ENCODE results near the gene PIK3CA.
A peak's percentile ranks its signal among the peaks of the same experiment; 100 is the strongest.

PIK3CA gene

GRCh38 chr3:179158336-179159039, 10.3 kb downstream of the PIK3CA start:
- no peak for DNase-seq

- DNase-seq, result no peak
Observed at GRCh38 chr3:179163503-179163902, 15.3 kb downstream of the PIK3CA start.

DNA sequence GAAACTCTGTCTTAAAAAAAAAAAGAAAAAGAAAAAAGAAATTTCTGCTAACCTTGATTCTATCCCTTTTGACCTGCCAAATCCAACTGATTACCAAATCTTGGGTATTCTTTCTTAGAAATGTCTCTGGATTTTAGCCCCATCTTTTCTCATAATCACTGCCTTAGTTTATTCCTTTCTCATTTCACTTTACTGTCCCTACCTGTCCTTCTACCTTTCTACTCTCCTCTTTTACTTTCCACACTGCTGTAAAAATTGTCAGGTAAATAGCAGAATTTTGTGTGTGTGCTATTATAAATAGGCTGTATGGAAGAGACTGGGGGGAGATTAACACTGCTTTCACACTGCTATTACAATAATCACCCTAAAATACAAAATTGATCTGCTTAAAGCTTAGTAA, 16.7 kb downstream of the PIK3CA start:
- DNase-seq, result no peak

GRCh38 chr3:179166561-179167201, 18.5 kb downstream of the PIK3CA start:
- DNase-seq, result no peak

DNA sequence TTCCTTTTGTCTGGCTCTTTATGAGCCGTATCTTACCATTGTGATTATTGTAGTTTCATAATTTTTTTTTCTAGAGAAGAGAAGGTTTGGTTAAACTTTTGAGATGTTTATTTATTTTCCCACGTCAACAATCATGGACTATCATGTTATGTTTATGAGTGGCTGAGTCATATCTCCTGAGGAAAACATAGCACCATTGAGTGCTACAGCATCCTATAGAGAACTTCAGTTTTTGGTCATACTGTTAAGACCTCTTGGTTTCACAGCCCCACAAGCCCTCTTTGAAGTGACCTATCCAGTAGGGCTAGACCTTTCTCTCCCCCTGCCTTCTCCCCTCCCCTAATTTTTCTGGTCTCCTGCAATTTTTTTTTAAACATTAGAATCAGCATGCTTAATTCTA, 20.8 kb downstream of the PIK3CA start:
- DNase-seq, result no peak

DNA sequence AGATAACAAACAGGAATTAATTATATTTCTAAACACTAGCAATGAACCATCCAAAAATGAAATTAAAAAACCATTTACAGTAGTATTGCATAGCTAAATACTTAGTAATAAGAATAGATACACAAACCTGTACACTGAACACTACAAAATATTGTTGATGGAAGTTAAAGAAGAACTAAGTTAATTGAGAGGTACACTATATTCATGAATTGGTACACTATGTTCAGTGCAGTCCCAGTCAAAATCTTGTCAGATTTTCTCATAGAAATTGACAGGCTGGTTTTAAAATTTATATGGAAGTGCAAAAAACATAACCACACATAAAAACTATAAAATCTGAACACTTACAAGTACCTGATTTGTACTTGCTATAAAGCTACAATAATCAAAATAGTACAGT, 24.4 kb downstream of the PIK3CA start:
- no peak for DNase-seq

DNA sequence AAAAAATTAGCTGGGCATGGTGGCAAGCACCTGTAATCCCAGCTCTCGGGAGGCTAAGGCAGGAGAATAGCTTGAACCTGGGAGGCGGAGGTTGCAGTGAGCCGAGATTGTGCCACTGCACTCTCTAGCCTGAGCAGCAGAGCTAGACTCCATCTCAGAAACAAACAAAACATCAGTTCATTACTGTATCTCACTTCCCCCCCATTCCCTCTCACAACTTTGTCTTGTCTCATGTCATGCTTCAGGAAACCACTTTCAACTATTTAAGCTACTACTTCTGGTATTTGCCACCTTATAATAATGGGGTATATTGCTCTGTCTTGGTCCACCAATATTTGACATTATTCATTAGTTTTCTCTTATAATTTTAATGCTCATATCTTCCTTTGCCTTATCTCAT, 26.2 kb downstream of the PIK3CA start:
- no peak for DNase-seq

GRCh38 chr3:179174898-179175297, 26.7 kb downstream of the PIK3CA start:
- DNase-seq, result no peak

DNA sequence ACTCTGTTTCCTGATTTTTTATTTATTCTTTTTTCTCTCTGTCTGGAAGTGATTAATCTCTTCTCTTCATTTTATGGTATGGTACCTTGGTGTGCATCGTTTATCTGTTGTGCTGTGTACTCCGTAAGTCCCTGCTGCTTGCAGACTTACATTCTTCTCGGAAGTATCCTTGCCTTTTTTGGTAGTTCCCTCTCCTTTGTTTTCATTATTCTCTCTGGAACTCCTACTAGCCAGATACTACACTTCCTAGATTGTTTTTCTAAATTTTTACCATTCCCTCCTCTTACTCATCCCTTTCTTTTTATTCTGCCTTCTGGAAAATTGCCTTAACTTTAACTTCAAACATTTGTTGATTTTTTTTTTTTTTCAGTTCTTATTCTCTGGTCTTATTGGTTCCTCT, 27.2 kb downstream of the PIK3CA start:
- DNase-seq, result no peak

DNA sequence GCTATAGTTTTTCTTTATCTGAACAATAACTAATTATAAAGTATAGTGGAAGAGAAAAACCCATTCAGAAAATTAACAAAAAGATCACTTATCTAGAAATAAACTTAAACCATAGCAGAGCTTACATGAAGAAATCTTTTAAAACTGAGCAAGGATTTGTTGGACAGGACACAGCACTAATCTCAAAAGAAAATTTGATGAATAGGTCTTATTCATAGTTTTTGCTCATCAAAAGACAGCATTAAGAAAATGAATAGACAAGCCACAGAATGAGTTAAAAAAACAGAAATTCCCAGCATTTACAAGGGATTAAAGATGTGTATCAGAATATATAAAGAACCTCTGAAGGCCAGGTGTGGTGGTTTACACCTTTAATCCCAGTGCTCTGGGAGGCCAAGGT, 29.5 kb downstream of the PIK3CA start:
- no peak for DNase-seq

DNA sequence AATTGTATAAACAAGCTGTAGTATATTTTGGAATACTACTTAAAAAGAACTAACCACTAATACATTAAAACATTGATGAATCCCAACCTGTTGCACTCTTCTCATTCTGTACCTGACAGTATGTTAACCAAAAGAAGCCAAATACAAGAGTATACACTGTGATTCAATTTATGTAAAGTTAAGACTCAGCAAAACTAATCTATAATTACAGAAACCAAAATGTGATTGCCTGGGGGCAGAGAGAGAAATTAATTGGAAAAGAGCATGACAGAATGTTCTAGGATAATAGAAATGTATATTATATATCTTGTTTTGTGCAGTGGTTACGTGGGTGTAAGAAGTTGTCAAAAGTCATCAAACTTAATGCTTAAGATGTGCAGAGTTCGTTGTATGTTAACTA, 31.1 kb downstream of the PIK3CA start:
- no peak for DNase-seq

DNA sequence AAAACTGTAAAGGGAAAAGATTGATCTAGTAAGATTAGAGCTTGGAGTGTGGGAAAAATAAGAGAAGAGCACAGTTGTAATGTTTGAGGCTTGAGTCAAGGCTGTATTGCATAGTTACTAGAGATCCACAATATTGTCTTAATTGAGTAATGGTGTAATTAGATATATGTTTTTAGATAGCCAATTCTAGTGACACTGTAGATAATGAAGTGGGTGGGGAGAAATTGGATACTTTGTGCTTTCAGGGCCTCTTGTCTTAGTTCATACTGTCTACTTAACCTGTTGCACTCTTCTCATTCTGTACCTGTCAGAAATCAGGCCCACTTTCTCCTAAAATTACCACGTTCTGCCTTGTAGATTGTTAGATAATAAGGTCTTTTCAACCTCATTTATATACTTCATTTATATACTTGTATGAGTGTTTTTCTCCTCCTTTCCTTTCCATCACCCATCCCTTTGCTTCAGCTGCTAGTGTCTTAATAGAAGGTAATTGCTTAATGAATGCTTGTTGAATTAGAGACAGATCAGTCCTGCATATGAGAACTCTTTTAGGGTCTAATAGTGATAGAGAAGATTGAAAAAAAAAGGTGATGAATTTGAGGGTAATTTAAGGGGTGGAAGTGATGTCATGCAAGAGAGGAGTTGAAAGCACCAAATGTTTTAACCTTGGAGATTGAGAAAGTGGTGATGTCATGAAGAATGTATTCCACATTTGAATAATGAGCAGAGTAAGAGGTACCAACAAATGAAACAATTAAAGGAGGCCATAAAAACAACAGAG, 32.0 kb downstream of the PIK3CA start:
- DNase-seq, result no peak

DNA sequence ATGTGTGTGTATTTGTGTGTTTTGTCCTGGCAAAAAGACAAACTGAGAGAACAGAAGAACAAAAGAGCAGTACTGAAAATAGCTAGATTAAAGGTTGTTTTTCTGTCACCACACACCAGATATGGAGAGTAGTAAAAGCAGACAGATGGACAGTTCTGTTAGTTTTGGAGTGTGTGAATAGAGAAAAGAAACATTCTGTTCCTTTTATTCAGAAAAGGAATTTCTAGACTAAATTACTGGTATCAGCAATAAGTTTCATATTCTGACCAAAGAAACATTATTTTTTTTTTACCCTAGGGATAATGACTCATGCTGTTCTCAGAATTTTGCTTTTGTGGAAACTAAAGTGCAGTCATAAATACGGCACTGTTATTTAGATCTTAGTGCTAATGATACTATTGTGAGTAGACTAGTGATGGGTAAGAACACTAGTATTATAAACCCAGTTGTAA, 32.9 kb downstream of the PIK3CA start:
- DNase-seq, result no peak

- DNase-seq, result no peak
Observed at GRCh38 chr3:179181993-179182551, 33.9 kb downstream of the PIK3CA start.

DNA sequence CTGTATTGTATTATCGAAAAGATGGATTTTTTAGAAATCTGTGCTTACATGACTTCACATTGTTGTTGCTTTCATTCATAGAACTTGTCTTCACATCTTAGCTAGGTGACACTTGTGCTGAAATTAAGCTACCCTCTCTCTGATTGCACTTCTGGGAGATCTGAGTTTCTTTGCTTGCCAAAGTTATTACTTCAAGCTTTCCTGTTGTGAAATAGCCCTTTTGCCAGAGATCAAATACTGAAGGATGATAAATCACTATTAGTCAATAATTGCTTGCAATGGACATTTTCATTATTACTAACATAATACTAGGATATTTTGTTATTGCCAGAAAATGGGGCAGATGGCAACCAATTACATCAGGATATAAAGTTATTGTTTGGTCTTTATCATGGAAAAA, 34.7 kb downstream of the PIK3CA start:
- no peak for DNase-seq

GRCh38 chr3:179184826-179185225, 36.7 kb downstream of the PIK3CA start:
- DNase-seq, result no peak

DNA sequence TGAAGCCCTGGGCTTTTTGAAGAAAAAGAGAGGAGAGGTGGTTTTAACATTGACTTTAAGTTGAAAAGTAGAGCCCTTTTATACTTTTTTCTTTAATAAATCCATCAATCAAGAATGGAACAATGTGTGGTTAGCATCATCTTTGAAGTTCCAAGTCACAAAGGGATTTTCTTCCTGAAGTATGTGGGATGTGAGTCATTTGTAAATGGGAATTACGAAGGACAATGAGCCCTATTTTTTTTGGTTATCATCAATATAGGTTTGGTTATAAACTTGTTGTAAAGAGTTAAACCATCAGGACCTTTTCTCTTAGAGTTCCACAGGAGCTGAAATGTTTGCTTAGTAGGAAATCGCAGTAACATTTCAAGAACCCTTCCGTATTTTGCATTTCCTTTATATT, 38.3 kb downstream of the PIK3CA start:
- no peak for DNase-seq

GRCh38 chr3:179189759-179190158, 41.6 kb downstream of the PIK3CA start:
- no peak for DNase-seq

- DNase-seq, result no peak
Observed at GRCh38 chr3:179190581-179190980, 42.4 kb downstream of the PIK3CA start.

DNA sequence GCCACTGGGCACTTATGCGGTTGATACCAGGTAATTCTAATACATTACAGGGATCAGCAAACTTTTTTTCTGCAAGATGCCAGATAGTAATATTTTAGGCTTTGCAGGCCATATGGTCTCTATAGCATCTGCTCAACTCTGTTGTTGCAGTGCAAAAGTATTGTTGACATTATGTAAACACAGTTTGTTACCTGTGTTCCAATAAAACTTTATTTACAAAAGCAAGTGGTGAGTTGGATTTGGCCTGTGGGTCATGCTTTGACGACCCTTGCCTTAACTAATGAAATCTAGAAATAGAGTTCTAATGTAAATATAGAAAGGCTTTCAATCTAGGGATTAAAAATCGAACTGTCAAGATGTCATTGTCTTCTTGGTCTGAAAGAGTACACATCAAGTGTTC, 44.4 kb downstream of the PIK3CA start:
- DNase-seq, result no peak

- peak; percentile 66 for DNase-seq
Observed at GRCh38 chr3:179194931-179195330, 46.8 kb downstream of the PIK3CA start.

DNA sequence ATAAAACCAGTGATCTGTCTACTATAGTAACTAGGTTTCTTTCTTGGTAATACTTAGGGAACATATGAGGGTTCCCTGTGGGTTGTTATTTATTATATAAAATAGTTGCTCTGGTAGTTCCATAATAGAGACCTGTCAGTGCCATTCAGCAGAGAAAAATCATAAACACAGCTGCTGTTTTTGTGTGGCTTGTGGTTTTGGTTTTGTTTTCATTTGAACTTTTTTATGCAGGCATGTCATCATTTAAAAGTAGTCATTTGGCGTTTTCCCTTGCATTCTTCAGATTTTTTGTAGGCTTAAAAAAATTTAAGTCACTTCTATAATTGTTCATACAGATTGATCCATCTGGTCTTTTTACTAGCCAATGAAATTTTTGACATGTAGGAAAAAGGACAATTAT, 47.9 kb downstream of the PIK3CA start:
- no peak for DNase-seq

- no peak for DNase-seq
Observed at GRCh38 chr3:179196700-179197099, 48.5 kb downstream of the PIK3CA start.

DNA sequence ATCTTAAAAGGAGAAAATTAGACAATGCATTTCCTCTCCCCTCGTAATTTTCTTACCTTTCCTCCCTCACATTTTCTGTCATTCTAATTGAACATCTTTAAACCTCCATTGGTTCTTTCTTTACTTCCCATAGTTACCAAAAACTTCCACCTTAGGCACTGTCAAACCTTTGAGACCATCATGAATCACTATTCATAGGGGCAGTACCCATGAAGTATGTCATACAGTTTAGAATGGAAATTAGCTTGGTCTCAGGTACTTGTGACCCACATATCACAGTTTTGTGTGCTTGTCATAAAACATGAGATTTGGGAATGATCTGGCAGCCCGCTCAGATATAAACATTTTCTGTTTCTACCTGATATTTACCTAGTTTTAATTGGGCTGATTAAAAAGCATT, 52.6 kb downstream of the PIK3CA start:
- no peak for DNase-seq
